ENCODE results near the gene TRAFD1. TPM values are rescaled to one million over a fixed set of nuclear protein-coding genes. Genes with fewer than 3 reads are reported as not detected.

TRAFD1 gene
- total and polyA plus RNA-seq, 9 of the 15 experiments (the other 6 are each of a cell fraction or from before 2014, with no cell fraction given): 41.3 to 85.5 (median 54.5) TPM

DNA sequence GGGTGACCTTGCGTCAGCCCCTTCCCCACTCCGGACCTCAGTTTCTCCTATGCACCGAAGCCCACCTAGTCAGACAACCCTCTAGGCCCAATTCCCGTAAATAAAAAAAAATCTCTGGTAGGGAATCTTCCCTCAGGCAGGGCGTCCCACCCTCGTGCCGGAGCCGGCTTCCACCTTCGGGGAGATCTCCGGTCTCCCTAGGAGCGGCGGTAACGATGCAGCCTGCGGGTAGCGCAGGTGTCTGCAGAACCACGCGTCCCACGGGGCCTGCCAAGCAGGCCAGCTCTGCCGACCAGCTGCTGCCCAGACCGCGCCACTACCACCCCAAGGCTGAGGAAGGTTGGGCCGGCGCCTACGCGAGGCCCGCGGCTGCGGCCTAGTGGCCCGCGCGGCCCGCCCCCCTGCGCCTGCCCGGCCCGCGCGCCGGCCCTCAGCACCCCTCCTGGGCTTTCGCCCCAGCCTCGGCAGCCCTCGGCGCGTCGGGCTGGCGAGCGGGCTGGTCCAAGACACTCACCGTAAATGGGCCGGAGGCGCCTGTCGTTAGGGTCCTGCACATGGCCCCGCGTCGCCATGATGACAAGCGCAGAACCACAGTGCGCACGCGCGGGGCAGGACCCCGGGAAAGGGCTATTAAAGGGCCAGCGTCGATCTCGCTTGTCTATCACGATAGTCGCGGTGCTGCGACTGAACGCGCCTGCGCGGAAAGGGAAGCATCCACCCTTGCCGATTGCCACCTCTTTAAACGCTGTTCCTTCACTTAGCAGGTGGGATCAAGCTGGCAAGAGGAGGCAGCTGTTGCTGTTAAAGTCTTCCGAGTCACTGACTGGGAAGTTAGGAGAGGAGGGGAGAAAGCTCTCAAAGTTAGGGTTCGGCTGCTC, 16.9 kb upstream of the TRAFD1 start, which contains the start of gene NAA25 (continued):
- TF ChIP-seq, protein P1, sequence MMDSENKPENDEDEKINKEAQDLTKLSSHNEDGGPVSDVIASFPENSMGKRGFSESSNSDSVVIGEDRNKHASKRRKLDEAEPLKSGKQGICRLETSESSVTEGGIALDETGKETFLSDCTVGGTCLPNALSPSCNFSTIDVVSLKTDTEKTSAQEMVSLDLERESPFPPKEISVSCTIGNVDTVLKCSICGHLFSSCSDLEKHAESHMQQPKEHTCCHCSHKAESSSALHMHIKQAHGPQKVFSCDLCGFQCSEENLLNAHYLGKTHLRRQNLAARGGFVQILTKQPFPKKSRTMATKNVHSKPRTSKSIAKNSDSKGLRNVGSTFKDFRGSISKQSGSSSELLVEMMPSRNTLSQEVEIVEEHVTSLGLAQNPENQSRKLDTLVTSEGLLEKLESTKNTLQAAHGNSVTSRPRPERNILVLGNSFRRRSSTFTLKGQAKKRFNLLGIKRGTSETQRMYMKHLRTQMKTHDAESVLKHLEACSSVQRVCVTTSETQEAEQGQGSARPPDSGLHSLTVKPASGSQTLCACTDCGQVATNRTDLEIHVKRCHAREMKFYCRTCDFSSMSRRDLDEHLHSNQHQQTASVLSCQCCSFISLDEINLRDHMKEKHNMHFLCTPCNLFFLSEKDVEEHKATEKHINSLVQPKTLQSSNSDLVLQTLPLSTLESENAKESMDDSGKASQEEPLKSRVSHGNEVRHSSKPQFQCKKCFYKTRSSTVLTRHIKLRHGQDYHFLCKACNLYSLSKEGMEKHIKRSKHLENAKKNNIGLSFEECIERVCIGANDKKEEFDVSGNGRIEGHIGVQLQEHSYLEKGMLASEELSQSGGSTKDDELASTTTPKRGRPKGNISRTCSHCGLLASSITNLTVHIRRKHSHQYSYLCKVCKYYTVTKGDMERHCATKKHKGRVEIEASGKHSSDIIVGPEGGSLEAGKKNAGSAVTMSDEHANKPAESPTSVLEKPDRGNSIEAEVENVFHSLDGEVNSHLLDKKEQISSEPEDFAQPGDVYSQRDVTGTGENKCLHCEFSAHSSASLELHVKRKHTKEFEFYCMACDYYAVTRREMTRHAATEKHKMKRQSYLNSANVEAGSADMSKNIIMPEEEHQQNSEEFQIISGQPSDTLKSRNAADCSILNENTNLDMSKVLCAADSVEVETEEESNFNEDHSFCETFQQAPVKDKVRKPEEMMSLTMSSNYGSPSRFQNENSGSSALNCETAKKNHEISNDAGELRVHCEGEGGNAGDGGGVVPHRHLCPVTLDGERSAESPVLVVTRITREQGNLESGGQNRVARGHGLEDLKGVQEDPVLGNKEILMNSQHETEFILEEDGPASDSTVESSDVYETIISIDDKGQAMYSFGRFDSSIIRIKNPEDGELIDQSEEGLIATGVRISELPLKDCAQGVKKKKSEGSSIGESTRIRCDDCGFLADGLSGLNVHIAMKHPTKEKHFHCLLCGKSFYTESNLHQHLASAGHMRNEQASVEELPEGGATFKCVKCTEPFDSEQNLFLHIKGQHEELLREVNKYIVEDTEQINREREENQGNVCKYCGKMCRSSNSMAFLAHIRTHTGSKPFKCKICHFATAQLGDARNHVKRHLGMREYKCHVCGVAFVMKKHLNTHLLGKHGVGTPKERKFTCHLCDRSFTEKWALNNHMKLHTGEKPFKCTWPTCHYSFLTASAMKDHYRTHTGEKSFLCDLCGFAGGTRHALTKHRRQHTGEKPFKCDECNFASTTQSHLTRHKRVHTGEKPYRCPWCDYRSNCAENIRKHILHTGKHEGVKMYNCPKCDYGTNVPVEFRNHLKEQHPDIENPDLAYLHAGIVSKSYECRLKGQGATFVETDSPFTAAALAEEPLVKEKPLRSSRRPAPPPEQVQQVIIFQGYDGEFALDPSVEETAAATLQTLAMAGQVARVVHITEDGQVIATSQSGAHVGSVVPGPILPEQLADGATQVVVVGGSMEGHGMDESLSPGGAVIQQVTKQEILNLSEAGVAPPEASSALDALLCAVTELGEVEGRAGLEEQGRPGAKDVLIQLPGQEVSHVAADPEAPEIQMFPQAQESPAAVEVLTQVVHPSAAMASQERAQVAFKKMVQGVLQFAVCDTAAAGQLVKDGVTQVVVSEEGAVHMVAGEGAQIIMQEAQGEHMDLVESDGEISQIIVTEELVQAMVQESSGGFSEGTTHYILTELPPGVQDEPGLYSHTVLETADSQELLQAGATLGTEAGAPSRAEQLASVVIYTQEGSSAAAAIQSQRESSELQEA (IDR thresholded peaks at IDR 0.05; ENCODE audit: low read depth): no peak
- TF ChIP-seq, protein P2, sequence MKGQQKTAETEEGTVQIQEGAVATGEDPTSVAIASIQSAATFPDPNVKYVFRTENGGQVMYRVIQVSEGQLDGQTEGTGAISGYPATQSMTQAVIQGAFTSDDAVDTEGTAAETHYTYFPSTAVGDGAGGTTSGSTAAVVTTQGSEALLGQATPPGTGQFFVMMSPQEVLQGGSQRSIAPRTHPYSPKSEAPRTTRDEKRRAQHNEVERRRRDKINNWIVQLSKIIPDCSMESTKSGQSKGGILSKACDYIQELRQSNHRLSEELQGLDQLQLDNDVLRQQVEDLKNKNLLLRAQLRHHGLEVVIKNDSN (CRISPR knock-in tag; IDR thresholded peaks at IDR 0.05): no peak
- no peak for TF ChIP-seq XRCC5 (IDR thresholded peaks at IDR 0.05; ENCODE audit: low read depth, low read length)
- TF ChIP-seq HDAC1 (IDR thresholded peaks at IDR 0.05): peak in 1 of 2 experiments; percentile 37; a peak in 2 of 4 replicates
- TF ChIP-seq ZBTB7A (IDR thresholded peaks at IDR 0.05; ENCODE audit: borderline replicate concordance, control insufficient read depth, low read depth, low read length): peak; percentile 52; the same call in 1 of the 2 replicates
- TF ChIP-seq, protein P3, sequence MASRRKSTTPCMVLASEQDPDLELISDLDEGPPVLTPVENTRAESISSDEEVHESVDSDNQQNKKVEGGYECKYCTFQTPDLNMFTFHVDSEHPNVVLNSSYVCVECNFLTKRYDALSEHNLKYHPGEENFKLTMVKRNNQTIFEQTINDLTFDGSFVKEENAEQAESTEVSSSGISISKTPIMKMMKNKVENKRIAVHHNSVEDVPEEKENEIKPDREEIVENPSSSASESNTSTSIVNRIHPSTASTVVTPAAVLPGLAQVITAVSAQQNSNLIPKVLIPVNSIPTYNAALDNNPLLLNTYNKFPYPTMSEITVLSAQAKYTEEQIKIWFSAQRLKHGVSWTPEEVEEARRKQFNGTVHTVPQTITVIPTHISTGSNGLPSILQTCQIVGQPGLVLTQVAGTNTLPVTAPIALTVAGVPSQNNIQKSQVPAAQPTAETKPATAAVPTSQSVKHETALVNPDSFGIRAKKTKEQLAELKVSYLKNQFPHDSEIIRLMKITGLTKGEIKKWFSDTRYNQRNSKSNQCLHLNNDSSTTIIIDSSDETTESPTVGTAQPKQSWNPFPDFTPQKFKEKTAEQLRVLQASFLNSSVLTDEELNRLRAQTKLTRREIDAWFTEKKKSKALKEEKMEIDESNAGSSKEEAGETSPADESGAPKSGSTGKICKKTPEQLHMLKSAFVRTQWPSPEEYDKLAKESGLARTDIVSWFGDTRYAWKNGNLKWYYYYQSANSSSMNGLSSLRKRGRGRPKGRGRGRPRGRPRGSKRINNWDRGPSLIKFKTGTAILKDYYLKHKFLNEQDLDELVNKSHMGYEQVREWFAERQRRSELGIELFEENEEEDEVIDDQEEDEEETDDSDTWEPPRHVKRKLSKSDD (conservative IDR thresholded peaks at IDR 0.05; ENCODE audit: low read length): no peak
- TF ChIP-seq HNRNPH1 (optimal IDR thresholded peaks at IDR 0.05; ENCODE audit: low read depth, low read length): no peak
- no peak for TF ChIP-seq POLR2B (IDR thresholded peaks at IDR 0.05; ENCODE audit: low read depth, partially characterized antibody)
- no peak for TF ChIP-seq HNRNPLL (IDR thresholded peaks at IDR 0.05; ENCODE audit: low read depth, low read length, poor library complexity, severe bottlenecking)
- TF ChIP-seq PTBP1 (IDR thresholded peaks at IDR 0.05; ENCODE audit: low read depth, low read length): no peak
- TF ChIP-seq KLF10 (CRISPR knock-in tag; IDR thresholded peaks at IDR 0.05): no peak
- no peak for TF ChIP-seq HMGN3 (IDR thresholded peaks at IDR 0.05; ENCODE audit: borderline replicate concordance, extremely low read depth, insufficient read length, low read depth, low read length)
- peak; percentile 59; the same call in 1 of the 2 replicates for TF ChIP-seq CREM (IDR thresholded peaks at IDR 0.05; ENCODE audit: low read depth)
